ENCODE data around the gene KCNB1.

DNA sequence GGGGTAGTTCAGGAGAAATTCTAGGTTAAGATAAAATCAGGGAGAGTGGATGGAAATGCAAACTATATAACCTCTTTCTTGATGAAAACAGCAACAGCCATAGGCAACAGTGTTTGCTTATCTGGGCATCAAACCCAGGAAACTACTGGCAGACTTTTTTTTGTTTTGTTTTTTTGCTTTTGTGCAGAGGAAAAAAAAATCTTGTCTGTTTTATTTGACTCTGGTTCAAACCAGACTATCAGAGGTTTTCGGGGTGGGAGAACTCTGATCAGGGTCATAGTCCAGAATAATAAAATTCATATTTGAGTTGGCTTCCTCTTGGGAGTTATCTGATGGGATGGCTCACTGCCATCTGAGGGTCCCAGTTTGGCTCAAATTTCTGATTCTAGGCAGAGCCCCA, 115.8 kb downstream of the KCNB1 start:
- TF ChIP-seq RAD21 (conservative IDR thresholded peaks at IDR 0.05) (no peak), TAF1 (IDR thresholded peaks at IDR 0.05; ENCODE audit: low read depth) (no peak), EZH2 (IDR thresholded peaks at IDR 0.05; ENCODE audit: borderline replicate concordance, insufficient read depth, low read length, poor library complexity, severe bottlenecking) (no peak), EP300 (conservative IDR thresholded peaks at IDR 0.05; ENCODE audit: poor library complexity, severe bottlenecking) (no peak)
- TF ChIP-seq, protein P1, sequence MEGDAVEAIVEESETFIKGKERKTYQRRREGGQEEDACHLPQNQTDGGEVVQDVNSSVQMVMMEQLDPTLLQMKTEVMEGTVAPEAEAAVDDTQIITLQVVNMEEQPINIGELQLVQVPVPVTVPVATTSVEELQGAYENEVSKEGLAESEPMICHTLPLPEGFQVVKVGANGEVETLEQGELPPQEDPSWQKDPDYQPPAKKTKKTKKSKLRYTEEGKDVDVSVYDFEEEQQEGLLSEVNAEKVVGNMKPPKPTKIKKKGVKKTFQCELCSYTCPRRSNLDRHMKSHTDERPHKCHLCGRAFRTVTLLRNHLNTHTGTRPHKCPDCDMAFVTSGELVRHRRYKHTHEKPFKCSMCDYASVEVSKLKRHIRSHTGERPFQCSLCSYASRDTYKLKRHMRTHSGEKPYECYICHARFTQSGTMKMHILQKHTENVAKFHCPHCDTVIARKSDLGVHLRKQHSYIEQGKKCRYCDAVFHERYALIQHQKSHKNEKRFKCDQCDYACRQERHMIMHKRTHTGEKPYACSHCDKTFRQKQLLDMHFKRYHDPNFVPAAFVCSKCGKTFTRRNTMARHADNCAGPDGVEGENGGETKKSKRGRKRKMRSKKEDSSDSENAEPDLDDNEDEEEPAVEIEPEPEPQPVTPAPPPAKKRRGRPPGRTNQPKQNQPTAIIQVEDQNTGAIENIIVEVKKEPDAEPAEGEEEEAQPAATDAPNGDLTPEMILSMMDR (IDR thresholded peaks at IDR 0.05; ENCODE audit: poor library complexity, severe bottlenecking), result no peak
